ENCODE results near the gene LRRC72. TPM values are rescaled to one million over a fixed set of nuclear protein-coding genes. Genes with fewer than 3 reads are reported as not detected.

The LRRC72 gene
- total and polyA plus RNA-seq, 9 of the 15 experiments (the other 6 are each of a cell fraction or from before 2014, with no cell fraction given) = 0.10 TPM; not detected in 8

GRCh38 chr7:16532272-16532671 lies 5.6 kb downstream of the LRRC72 start (continued):
- no peak for TF ChIP-seq RBM22 (IDR thresholded peaks at IDR 0.05; ENCODE audit: low read depth, low read length, poor library complexity, severe bottlenecking)
- TF ChIP-seq SOX6 (IDR thresholded peaks at IDR 0.05) = no peak

DNA sequence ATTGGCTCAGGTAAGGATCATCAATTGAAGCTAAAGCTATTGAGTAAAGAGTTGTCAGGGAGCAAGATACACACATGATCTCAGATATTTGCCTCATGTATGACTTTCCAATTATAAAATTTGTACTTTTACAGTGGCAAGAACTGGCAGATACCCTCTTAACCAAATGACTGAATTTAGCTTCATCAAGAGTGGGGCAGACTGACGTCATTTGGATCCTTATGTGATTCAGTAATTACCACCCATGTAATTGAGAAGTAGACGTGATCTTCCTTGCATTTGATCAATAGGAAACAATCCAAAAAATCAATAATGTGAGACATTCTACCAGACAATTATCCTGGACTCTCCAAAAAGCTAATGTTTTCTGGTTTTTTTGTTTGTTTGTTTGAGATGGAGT lies 8.9 kb downstream of the LRRC72 start:
- 30% methylated on average over 2 of the region's 2 CpGs for WGBS (ENCODE audit: insufficient coverage, low coverage, missing lambda C conversion rate)

More for the DNA sequence above, 8.9 kb downstream of the LRRC72 start:
- H3K27me3 ChIP-seq (ENCODE audit: control insufficient read depth in 2 of 2, insufficient read depth in 2 of 2, low read length in 2 of 2) = no peaks in the 10 kb centered on the region
- no TSS peak for BruUV-seq (replicated peaks)
- H2AFZ ChIP-seq (ENCODE audit: low read depth, low read length) = no peak overlapping the region
- ChIA-PET POLR2A (interaction anchor here (1.0 kb wide), 1 partner anchor 17 kb away, joined by 3 read pairs; no protein-coding TSS in a partner anchor), CTCF (ENCODE audit: low intra/inter-chr PET ratio) (no interaction called here)
- no peak for ATAC-seq
- H3K9me3 ChIP-seq (replicated peaks; ENCODE audit: control insufficient read depth, insufficient read depth, low read depth, low read length) = no peaks in the 10 kb centered on the region
- no peaks in the 10 kb centered on the region for H3K36me3 ChIP-seq (ENCODE audit: control insufficient read depth, insufficient read depth, low read length)
- TF ChIP-seq AFF4 (CRISPR knock-in tag; IDR thresholded peaks at IDR 0.05) = no peak
- no peak for TF ChIP-seq FOXP4 (CRISPR knock-in tag; IDR thresholded peaks at IDR 0.05; ENCODE audit: borderline replicate concordance)
- H3K4me2 ChIP-seq (ENCODE audit: insufficient read depth, low read length) = no peak overlapping the region
- H4K20me1 ChIP-seq (replicated peaks; ENCODE audit: control insufficient read depth, insufficient read depth, low read length) = no peaks in the 10 kb centered on the region
- peak; percentile 46 for FAIRE-seq
- H3K9ac ChIP-seq (ENCODE audit: insufficient read depth in 1 of 2, low read depth in 2 of 2, low read length in 2 of 2) = no peak overlapping the region
- no peaks in the 10 kb centered on the region for H3K4me1 ChIP-seq (replicated peaks in 1 of 2; ENCODE audit: control insufficient read depth in 2 of 2, insufficient read depth in 2 of 2, low read length in 2 of 2)
- intact Hi-C loops (cut with micrococcal nuclease) (no loop called here), in situ Hi-C loops (cut with MboI) (no loop called here)
- DNase-seq (ENCODE audit: extremely low read depth in 1 of 4, low spot score in 3 of 4) = no peak
- H3K4me3 ChIP-seq = no peak overlapping the region
- H3K9me1 ChIP-seq (ENCODE audit: control insufficient read depth, insufficient read depth, low read length) = no peaks in the 10 kb centered on the region
- H3K27ac ChIP-seq (ENCODE audit: extremely low read depth, low read depth, low read length) = no peak overlapping the region
- H3K79me2 ChIP-seq (ENCODE audit: control insufficient read depth, insufficient read depth, low read length) = no peaks in the 10 kb centered on the region
